Mucosa of descending colon (tissue), 3 donors: ENCODE results near the gene CLDN19. TPM values are rescaled to one million over a fixed set of nuclear protein-coding genes. Genes with fewer than 3 reads are reported as not detected.
A peak's percentile ranks its signal among the peaks of the same experiment; 100 is the strongest.
"Not testable (repeated sequence)": the region's sequence is repeated elsewhere in the genome, so short reads cannot be mapped to it uniquely, and the experiment has no call there.

Source experiments
- ATAC-seq: fragments of 200-7000 bp; cut with Tn5 transposase; one replicate; pipeline ENCODE4 v1.9.1; 2020; ENCODE audit warnings: mild to moderate bottlenecking, moderate library complexity
- DNase-seq, 3 donors: peaks; one replicate each; pipeline ENCODE4 v3.0.0-alpha.2; 2020
- H3K36me3 ChIP-seq: fragments of 200-600 bp; one replicate; pipeline ENCODE4 v1.8.0; 2021; ENCODE audit warnings: low read depth, mild to moderate bottlenecking
- H3K4me1 ChIP-seq: fragments of 200-600 bp; one replicate; pipeline ENCODE4 v1.8.0; 2021; ENCODE audit warnings: low read depth, mild to moderate bottlenecking
- H3K4me3 ChIP-seq: fragments of 200-600 bp; one replicate; pipeline ENCODE4 v1.8.0; 2021; ENCODE audit warnings: mild to moderate bottlenecking
- H3K9me3 ChIP-seq: fragments of 200-600 bp; one replicate; pipeline ENCODE4 v1.8.0; 2021; ENCODE audit warnings: mild to moderate bottlenecking
- intact Hi-C, 2 donors: fragments of 100-400 bp; cut with DNase I in 1 of 2; cut with micrococcal nuclease in 1 of 2; formaldehyde crosslinking; loops; one replicate each; pipeline versions ENCODE4 v1.11.0 to v1.11.1; 2022; cut with DNase I, micrococcal nuclease
- total RNA-seq, 3 donors: library from RNA; stranded (reverse); fragmentation: NEBNext Ultra II Directional in 2 of 3; extraction: Animal tissue kit (Norgen Biotek cat#: 25700) in 2 of 3; gene quantifications; one replicate each; pipeline versions ENCODE4 v1.2.1 to v1.2.4, GENCODE V29; 2021 to 2023
- TF ChIP-seq, protein P1 (sequence below): fragments of 200-600 bp; IDR thresholded peaks from one replicate; pipeline ENCODE4 v1.8.0; 2022; ENCODE audit warnings: antibody characterized with exemption, mild to moderate bottlenecking
- donor health status: DM: no; HTN: no; CAD: no; lungs with moderate emphysema.
- donor health status: DM: no; HTN: no; CAD: no.
- donor health status: DM: no; HTN: yes; CAD: no.

CLDN19 gene
- total RNA-seq, 3 donors from 2014 or later, result 0.09 TPM; not detected in 2

DNA sequence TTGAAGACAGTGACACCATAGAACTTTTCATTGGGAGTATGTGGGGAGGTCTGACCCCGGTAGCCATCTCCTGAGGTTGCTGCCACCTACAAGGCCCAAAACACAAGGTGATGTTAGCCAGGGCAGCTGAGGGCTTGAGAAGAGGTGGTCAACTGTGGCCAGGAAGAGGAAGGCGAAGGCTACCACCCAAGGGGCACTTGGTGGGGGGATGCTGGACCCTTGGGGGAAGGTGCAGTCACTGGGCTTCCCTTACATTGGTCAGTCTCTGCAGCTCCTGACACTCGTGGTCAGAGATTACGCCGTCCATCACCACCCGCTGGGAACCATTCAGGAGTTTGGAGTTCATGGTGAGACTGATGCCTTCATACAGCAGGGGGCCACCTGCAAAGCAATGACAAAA, 12.2 kb upstream of the CLDN19 start:
- DNase-seq (no peak), ATAC-seq (no peak)
- Histone ChIP-seq H3K4me1 (no peaks in the 10 kb centered on the region), H3K36me3 (no peaks in the 10 kb centered on the region), H3K4me3 (no peak overlapping the region), H3K9me3 (no peaks in the 10 kb centered on the region)
- TF ChIP-seq, protein P1, sequence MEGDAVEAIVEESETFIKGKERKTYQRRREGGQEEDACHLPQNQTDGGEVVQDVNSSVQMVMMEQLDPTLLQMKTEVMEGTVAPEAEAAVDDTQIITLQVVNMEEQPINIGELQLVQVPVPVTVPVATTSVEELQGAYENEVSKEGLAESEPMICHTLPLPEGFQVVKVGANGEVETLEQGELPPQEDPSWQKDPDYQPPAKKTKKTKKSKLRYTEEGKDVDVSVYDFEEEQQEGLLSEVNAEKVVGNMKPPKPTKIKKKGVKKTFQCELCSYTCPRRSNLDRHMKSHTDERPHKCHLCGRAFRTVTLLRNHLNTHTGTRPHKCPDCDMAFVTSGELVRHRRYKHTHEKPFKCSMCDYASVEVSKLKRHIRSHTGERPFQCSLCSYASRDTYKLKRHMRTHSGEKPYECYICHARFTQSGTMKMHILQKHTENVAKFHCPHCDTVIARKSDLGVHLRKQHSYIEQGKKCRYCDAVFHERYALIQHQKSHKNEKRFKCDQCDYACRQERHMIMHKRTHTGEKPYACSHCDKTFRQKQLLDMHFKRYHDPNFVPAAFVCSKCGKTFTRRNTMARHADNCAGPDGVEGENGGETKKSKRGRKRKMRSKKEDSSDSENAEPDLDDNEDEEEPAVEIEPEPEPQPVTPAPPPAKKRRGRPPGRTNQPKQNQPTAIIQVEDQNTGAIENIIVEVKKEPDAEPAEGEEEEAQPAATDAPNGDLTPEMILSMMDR, result no peak
- intact Hi-C loops, result no loop called here

DNA sequence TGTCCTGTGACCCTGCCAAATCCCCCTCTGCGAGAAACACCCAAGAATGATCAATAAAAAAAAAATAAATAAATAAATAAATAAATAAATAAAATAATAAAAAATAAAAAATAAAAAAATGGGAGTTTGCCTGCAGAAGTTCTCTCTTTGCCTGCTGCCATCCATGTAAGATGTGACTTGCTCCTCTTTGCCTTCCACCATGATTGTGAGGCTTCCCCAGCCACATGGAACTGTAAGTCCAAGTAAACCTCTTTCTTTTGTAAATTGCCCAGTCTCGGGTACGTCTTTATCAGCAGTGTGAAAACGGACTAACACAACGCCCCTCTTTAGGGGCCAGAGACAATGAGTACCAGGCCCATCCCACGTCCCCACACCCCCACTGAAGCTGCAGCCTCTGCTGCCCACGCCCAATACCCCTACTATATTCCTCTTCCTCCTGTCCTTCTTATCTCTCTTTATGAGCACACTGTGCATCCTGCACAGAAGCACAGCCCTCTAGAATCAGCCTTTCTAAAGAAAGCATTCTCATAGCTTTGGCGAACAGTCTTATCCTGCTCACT, 11.6 kb upstream of the CLDN19 start:
- DNase-seq, intact Hi-C loops, H3K4me1 ChIP-seq, ATAC-seq, H3K36me3 ChIP-seq, H3K9me3 ChIP-seq, H3K4me3 ChIP-seq: not testable (repeated sequence)

DNA sequence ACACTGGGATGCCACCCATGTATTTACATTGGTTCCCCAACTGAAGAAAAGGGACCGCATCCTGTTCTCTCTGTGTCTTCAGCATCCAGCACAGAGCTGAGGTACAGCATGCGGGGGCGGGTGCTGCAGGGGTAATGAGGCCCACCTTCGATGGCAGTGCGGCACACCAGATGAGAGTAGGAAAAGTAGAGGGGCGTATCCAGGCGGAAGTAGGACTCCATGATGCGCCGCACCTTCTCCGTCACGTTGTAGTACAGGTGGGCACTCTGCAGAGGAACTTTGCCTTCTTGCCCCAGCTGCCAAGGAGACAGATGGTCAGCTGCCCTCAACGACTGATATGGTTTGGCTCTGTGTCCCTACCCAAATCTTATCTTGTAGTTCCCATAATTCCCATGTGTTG, 10.0 kb upstream of the CLDN19 start:
- no peaks in the 10 kb centered on the region for H3K4me1 ChIP-seq
- H3K9me3 ChIP-seq, result no peaks in the 10 kb centered on the region
- no peak overlapping the region for H3K4me3 ChIP-seq
- ATAC-seq (no peak), DNase-seq (no peak)
- TF ChIP-seq, protein P1, result no peak
- intact Hi-C loops, result no loop called here
- H3K36me3 ChIP-seq, result no peaks in the 10 kb centered on the region

DNA sequence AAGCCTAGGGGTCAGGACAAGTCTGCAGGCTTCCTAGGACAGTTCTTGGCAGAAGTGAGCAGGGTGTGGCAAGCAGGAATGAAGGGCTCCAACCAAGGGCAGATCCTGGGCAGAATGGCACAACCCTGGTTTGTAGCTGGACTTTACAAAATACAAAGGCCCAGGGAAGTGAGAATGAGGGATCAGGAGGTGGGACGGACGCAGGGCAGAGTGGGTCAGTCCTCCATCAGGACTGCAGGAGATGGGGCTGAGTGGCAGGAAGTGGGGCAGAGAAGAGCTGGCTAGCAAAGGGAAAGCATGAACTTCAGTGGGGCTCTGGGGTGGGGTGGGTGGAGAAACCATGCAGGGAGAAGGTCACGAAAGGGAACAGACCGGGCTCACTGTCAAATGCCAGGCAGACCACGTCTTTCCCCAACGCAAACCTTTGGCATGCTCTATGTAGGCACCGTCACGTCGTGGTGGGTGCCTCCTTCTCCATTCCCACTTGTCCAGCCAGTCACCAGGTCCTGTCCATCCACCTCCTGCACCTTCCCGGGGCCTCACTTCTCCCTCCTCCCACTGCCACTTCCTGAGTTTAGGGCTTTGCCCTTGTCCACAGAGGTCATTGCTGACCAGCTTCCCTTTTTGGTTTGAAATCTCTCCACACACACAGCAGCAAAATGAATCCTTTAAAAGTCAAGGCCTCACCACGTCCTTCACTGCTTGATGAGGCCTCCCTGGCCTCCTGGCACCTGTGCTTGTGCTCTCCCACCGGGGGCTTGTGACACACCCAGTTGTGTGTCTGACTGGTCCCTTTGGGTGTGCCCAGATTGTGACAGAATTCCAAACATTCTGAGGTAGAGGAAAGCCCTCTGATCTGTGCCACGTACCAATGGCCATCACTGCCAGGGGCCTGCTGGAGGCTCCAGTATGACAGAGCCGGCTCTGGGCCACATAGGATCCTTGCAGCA, 8.7 kb upstream of the CLDN19 start:
- H3K4me1 ChIP-seq, result no peaks in the 10 kb centered on the region
- no peak for DNase-seq
- TF ChIP-seq, protein P1, result no peak
- H3K9me3 ChIP-seq, result no peaks in the 10 kb centered on the region
- intact Hi-C loops, result loop anchor here in 1 of 2 donors (10.0 kb wide), 1 partner anchor 174 kb away; no protein-coding TSS in a partner anchor
- no peak for ATAC-seq
- H3K4me3 ChIP-seq, result no peak overlapping the region
- H3K36me3 ChIP-seq, result no peaks in the 10 kb centered on the region

DNA sequence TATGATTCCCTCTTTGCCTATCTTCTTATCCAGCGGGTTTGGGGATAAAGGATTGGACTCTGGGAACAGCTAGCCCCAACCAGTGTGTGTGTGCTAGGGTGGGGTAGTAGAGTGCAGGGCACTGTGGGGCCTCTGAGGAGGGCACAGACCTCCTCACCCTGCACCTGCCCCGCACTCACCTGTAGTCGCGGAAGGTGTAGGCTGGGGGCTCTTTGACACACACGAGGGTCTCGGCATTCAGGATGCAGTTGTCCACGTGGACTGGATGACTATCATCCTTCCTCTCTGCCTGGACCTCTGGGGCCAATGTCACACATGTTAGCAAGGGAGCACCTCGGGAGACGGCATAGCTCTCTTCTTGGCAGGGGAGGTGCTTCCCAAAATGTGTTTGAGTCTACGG, 8.0 kb upstream of the CLDN19 start:
- Histone ChIP-seq H3K4me3 (no peak overlapping the region), H3K36me3 (no peaks in the 10 kb centered on the region), H3K4me1 (no peaks in the 10 kb centered on the region), H3K9me3 (no peaks in the 10 kb centered on the region)
- intact Hi-C loops, result loop anchor here in 1 of 2 donors (10.0 kb wide), 1 partner anchor 173 kb away; no protein-coding TSS in a partner anchor
- DNase-seq (no peak), ATAC-seq (no peak)
- TF ChIP-seq, protein P1, result no peak

DNA sequence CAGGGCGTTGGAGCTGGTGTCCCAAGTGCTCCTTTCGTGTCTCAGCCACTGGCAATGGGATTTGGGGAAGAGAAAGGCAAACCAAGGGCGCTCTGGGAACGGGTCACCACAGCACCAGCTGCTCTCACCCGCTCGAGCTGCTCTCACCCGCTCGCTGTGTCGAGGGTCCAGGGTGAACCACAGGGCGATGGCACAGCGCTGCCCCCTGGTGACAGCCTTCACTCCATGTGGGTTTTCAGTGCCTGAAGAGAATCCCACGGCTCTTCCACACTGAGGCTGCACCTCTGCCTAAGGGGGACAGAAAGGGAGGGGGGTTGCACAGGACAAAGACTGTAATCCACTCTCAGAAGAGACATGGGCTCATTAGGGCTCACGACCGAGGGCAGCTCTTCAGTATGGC, 7.1 kb upstream of the CLDN19 start:
- Histone ChIP-seq H3K4me3 (no peak overlapping the region), H3K9me3 (no peaks in the 10 kb centered on the region), H3K36me3 (no peaks in the 10 kb centered on the region), H3K4me1 (no peaks in the 10 kb centered on the region)
- DNase-seq, result peak in 2 of 3 donors; percentile 64 to 69
- TF ChIP-seq, protein P1, result peak; percentile 28
- intact Hi-C loops, result loop anchor here (1.0 to 10.0 kb wide), 2 partner anchors 169 to 172 kb away; no protein-coding TSS in a partner anchor
- peak; percentile 65 for ATAC-seq
